ENCODE data around the gene CAPN9. TPM values are rescaled to one million over a fixed set of nuclear protein-coding genes. Genes with fewer than 3 reads are reported as not detected.
"Not testable (repeated sequence)": the region's sequence is repeated elsewhere in the genome, so short reads cannot be mapped to it uniquely, and the experiment has no call there.

Gene CAPN9
- total RNA-seq, 1 donor from 2014 or later: 0.83 TPM

DNA sequence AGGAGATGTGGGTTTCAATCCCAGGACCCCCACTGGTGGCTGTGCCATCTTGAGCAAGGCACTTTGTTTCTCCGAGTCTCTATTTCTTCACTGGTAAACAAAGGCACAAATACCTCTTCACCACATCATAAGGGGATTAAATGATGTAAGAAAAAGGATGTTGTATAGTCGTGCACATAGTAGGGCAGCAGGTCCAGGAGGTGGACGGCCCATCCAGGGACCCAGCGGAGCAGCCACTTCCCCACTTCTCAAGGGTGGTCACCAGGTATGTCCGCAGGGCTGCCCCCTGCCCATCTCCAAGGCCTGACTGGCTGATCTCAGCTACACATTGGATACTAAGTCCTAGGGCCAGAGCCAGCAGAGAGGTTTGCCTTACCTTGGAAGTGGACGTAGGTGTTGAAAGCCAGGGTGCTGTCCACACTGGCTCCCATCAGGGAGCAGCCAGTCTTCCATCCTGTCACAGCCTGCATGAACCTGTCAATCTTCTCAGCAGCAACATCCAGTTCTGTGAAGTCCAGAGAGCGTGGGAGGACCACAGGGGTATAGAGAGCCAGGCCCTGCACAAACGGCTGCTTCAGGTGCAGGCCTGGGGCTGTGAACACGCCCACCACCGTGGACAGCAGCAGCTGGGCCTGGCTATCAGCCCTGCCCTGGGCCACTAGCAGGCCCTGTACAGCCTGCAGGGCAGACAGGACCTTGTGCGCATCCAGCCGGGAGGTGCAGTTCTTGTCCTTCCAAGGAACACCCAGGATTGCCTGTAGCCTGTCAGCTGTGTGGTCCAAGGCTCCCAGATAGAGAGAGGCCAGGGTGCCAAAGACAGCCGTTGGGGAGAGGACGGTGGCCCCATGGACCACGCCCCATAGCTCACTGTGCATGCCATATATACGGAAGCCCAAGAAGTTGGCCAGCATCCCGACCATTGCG lies 37.3 kb upstream of the CAPN9 start:
- ATAC-seq (ENCODE audit: poor library complexity) (no peak), DNase-seq (no peak)
- intact Hi-C loops (cut with DNase I): no loop called here

DNA sequence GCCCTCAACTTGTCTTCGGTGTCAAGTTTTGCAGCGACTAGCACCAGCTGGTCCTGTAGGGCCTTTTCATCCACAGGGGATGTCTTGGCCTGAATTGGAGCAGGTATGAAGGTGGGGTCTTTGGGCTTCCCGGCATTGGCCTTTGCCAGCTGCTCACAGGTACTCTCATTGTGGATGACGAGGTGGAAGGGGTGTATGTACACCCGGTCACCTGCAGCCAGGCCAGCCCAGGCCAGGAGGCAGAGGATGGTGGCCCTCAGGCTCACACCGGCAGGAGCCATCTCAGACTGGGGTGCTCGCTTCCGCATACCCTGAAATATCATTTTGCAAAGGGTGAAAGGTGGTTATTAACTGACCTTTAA lies 36.7 kb upstream of the CAPN9 start:
- no peak for DNase-seq
- no peak for ATAC-seq (ENCODE audit: poor library complexity)
- intact Hi-C loops (cut with DNase I): no loop called here

DNA sequence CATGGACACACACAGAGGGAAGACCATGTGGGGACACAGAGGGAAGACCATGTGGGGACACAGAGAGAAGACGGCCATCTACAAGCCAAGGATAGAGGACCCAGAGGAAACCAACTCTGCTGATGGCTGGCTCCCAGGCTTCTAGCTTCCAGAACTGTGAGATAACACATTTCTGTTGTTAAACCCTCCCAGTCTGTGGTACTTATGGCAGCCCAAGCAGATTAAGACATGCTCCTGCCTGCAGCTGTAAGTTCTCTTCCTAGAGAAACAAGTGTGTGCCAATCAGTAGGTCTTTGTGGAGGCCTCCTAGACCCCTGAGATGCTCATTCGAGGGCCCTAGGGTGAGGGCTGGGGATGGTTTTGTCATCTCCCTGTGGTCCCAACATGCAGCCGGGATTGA lies 35.9 kb upstream of the CAPN9 start:
- DNase-seq: no peak
- intact Hi-C loops (cut with DNase I): no loop called here
- ATAC-seq (ENCODE audit: poor library complexity): no peak

DNA sequence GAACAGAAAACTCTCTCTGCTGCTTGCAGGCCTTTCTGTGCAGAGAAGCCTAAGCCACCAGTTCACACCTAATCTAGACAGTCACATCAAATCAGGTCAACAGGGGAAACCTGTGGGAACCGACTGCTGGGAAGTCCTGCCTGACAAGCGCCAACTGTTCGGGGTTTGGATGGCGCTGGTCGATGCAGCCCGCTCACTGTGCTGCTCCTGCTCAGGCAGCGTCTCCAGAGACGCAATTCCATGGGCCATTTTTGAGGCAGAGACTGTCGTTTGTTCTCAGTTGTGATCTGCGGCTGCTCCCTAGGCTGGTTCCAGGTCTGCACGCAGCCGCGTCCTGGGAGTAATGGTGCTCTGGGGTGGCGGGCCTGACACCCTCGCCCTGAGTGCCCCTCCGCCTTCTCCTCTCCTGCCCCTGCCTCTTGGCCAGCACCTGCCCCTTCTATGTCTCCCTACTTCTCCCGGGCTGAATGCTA lies 34.7 kb upstream of the CAPN9 start:
- DNase-seq (no peak), ATAC-seq (ENCODE audit: poor library complexity) (no peak)
- intact Hi-C loops (cut with DNase I): no loop called here

DNA sequence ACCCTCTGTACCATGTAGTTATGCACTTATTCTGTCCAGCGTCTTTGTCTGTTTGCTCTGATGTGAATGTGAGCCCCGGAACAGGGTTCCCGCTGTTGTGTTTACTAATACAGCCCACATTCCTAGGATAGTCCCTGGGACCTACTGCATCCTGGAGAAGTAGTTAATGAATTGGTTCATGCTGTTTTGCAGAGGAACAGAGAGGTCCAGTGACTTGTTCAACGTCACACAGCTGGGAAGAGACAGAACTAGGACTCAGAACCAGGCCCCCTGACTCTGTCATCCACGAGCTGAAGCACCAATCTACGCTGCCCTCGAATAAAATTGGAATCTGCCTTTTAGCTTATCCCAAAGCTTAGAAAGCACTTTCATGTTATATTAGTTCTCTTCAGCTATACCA lies 34.0 kb upstream of the CAPN9 start:
- no peak for DNase-seq
- intact Hi-C loops (cut with DNase I): no loop called here
- ATAC-seq (ENCODE audit: poor library complexity): no peak

DNA sequence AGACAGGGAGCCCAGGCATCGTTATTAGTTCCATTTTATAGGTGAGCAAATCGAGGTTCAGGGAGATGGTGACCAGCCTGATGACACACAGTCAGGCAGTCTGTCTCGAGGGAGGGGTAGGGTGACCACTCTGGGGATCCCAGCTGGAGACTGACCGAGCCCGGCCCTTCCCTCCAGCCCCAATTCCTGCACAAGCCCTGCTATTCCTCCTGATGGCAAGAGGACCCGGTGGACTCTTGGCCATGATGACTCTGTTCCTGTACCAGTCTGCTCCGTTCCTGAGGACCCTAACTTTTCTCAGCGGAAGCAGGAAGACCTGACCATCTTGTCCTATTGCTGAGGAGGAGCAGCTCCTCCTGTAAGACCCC lies 33.7 kb upstream of the CAPN9 start:
- DNase-seq: no peak
- peak; percentile 6 for ATAC-seq (ENCODE audit: poor library complexity)
- intact Hi-C loops (cut with DNase I): no loop called here

DNA sequence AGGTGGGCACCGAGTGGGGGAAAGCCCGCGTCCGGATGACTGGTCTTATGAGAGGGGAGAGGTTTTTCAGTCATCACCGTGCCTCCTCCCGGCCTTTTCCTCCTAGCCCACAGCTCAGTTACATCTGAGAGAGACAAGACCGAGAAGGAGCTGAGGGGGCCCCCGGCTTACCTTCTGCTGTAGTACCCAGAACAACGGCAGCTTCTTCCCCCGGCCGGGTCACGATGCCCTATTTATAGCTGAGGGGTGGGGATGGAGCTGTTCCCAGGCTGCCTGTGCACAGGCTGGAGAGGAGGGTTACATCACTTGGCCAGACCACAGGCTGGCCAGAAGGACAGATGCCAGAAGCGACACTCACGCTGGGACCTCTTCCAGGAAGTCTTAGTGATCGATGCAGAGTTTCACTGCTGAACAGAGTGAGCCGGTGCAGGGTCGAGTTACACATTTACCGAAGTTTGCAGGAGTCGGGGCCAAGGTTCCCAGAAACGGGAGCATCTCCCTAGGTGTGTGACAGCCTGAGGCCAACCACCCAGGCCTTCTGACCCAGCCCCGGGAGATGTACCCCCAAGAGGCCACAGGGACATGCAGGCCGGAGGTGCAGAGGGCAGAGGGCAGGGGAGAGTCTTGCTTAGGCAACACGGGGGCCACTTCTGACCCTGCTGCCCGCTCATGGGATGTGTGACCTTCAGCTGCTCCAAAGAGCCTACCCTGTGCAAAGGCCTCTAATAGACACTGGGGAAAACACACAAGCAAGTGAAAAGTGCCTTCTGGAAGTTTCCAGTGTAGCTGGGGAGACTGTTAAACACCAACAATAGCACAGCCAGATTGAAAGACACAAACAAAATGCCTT lies 33.0 kb upstream of the CAPN9 start, which contains the start of gene AGT:
TSS of gene AGT (minus strand) at position 208 of the 850 bp plus-strand sequence. CDS start 3,299 bp downstream, outside the sequence.
- intact Hi-C loops (cut with DNase I): no loop called here
- DNase-seq: peak; percentile 87
- peak; percentile 96 for ATAC-seq (ENCODE audit: poor library complexity)

DNA sequence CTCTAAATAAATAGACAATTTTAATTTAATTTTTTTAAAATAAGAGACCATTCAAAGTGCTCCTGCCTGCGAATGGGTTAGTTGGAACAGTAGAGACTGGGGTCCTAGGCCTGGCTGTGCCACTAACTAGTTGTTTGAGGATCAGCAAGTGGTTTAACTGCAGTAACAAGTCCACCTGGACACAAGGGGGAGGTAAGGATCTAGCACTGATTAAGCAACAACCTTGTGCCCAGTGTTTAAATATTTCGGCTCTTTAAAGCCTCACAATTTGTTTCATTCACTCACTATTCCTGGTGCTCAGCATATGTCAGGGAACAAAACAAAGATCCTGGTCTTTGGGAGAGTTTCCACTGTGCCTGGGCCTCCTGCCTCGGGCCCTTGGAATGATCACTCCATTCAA lies 31.7 kb upstream of the CAPN9 start:
- intact Hi-C loops (cut with DNase I): no loop called here
- ATAC-seq (ENCODE audit: poor library complexity): no peak
- no peak for DNase-seq

DNA sequence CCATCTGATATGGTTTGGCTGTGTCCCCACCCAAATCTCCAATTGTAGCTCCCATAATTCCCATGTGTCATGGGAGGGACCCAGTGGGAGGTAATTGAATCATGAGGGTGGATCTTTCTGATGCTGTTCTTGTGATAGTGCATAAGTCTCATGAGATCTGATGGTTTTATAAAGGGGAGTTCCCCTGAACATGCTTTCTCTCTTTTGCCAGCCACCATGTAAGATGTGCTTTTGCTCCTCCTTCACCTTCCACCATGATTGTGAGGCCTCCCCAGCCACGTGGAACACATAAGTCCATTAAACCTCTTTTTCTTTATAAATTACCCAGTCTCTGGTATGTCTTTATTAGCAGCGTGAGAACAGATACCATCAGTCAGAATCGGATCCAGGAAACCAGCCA lies 30.7 kb upstream of the CAPN9 start:
- ATAC-seq (ENCODE audit: poor library complexity); DNase-seq; intact Hi-C loops (cut with DNase I): not testable (repeated sequence)

DNA sequence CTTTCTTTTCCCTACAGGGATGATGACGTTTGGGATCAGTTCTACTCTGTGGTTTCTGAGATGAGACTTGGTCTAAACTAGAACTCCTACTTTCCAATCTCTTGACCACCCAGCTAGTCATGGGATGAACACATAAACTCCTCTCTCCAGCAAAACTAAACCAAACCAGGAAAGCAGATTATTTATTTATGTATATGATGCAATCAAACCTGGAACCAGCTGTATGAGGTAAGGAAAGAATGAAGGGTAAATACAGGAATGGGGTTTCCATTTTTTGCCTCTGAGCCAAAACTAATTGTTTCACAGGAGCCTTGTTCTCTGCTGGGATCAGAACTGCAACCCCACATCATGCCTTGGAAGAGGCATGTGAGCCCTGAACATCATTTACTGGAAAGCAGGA lies 29.9 kb upstream of the CAPN9 start:
- ATAC-seq (ENCODE audit: poor library complexity): no peak
- no peak for DNase-seq
- intact Hi-C loops (cut with DNase I): no loop called here

DNA sequence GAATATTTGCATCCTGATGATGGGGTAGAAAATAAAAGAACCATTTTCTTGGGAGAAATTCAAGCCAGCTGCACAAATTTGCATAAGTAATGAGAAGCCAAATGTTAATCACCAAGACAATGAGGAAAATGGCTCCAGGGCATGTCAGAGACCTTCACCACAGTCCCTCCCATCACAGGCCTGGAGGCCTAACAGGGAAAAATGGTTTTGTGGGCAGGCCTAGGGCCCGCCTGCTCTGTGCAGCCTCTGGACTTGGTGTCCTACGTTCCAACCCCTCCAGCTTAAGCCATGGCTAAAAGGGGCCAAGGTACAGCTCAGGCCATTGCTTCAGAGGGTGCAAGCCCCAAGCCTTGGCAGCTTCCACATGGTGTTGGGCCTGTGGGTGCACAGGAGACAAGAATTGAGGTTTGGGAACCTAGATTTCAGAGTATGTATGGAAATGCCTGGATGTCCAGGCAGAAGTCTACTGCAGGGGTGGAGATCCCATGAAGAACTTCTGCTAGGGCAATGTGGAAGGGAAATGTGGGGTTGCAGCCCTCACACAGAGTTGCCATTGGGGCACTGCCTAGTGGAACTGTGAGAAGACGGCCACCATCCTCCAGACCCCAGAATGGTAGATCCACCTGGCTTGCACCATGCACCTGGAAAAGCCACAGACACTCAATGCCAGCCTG lies 25.2 kb upstream of the CAPN9 start:
- ATAC-seq (ENCODE audit: poor library complexity); DNase-seq; intact Hi-C loops (cut with DNase I): not testable (repeated sequence)

DNA sequence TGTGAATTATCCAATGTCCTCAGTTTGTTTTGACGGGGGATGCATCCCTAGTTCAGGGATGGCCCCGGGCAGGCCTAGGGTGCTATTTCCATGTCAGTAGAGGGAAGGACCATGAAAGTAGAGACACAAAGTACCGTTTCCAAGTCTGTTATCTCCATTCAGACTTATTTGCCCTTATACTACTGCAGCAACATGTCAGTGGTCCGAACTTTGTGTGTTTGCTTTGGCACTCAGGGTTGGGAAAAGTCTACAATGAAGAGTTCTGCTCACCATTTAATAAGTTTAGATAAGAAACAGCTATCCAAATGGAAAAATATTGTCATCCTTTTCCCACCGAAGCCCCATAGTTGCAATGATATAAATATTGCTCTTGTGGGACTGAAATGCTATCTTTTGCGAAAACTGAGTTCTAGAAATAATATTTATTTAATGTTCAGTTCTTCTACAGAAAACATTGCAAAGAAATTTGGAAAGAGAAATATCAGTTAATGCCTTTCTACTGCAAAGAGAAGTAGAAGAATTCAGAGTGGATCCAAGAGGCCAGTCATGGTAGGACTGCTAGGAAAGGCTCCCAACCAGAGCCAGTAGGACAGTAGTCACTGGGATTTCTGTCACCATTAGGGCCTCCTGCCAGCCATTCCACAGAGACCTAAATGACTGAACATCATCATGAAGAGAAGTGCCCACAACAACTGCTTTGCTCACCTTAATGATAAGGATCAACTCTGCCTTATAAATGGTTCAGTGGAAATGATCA lies 21.8 kb upstream of the CAPN9 start:
- DNase-seq (no peak), ATAC-seq (ENCODE audit: poor library complexity) (peak; percentile 52)
- intact Hi-C loops (cut with DNase I): no loop called here

DNA sequence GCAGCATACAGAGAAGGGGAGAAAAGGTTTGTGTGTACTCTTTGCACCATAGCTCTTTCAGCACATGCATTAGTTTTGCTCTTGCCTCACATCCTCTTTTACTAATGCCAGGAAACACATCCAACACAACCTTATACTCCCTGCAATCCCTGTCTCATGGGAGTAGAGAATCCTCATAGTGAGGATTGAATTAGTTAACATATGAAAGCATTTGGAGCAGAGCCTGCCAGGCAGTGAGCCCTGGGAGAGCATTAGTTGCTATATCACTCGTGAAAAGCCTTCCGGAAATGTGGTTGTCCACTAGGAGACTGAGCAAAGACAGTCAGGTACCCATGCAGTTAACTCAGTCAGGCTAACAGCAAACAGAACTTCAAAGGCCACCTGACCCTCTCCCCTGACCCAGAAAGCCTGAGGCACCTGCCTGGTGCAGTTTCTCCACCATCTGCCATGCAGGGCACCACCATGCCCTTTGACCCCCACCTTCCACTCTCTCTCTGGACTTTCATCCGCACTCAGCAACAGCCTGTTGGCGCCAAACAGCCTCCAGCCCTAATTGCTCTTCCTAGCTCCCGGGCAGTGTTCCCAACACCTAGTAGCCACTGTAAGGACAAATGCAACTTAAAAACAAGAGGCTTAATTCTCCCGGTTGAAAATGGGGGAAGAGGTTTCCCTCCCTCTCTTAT lies 18.3 kb upstream of the CAPN9 start:
- DNase-seq (no peak), ATAC-seq (ENCODE audit: poor library complexity) (peak; percentile 68)
- intact Hi-C loops (cut with DNase I): no loop called here

DNA sequence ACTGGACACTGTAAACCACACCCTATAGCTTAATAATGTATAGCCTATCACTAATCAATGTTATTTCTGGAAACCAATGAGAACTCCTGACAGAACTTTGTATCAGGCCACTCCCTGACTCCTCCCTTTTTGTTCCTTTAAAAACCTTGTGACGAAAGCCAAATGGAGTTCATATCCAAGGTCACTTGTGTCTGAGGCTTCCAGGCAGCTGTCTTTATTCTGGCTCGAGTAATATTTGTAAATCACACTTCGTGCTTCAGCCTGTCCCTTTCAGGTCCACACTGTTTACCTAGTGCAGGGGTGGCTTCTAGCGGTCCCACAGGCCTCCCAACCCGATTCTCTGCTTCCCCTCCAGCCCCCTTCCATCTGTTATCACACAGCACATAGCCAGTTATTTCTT lies 16.2 kb upstream of the CAPN9 start:
- intact Hi-C loops (cut with DNase I): no loop called here
- DNase-seq (no peak), ATAC-seq (ENCODE audit: poor library complexity) (peak; percentile 75)

DNA sequence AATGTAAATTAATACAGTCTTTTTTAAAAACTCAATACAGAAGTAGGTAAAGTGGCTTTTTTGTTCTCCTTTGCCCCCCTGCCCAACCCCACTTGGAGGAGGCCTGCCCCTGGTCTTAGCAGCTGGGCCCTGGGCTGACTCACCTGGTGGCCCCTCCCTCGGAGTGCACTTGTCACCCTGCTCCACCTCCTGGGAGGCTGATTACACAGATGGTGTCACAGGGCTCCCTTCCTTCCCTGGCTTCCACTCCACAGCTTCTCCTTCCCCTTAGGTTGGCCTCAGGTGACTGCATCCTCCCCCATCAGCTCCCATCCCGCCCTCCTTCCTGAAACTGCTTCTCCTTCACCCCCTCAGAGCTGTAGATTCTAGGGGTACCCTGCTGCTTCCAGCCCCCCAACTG lies 11.7 kb upstream of the CAPN9 start:
- intact Hi-C loops (cut with DNase I): no loop called here
- DNase-seq: no peak
- no peak for ATAC-seq (ENCODE audit: poor library complexity)

DNA sequence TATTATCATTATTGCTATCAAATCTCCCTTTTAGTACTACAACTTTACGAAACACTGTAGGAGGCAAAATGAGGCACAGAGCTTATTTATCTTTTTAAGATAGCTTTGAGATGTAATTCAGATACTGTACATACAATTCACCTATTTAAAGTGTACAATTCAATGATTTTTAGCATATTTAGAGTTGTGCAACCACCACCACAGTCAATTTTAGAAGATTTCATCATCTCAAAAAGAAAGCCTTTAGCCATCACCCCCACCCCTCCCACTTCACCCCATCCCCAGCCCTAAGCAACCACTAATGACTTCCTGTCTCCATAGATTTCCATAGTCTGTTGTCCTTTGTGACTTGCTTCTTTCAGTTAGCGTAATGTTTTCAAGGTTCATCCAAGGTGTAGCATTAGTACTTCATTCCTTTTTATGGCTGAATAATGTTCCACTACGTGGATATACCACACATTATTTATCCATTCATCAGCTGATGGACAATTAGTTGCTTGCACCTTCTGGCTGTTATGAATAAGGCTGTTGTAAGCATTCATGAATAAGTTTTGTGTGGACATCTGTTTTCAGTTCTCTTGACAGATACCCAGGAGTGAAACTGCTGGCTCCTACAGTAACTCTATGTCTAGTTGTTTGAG lies 9.4 kb upstream of the CAPN9 start:
- no peak for ATAC-seq (ENCODE audit: poor library complexity)
- no peak for DNase-seq
- intact Hi-C loops (cut with DNase I): no loop called here

DNA sequence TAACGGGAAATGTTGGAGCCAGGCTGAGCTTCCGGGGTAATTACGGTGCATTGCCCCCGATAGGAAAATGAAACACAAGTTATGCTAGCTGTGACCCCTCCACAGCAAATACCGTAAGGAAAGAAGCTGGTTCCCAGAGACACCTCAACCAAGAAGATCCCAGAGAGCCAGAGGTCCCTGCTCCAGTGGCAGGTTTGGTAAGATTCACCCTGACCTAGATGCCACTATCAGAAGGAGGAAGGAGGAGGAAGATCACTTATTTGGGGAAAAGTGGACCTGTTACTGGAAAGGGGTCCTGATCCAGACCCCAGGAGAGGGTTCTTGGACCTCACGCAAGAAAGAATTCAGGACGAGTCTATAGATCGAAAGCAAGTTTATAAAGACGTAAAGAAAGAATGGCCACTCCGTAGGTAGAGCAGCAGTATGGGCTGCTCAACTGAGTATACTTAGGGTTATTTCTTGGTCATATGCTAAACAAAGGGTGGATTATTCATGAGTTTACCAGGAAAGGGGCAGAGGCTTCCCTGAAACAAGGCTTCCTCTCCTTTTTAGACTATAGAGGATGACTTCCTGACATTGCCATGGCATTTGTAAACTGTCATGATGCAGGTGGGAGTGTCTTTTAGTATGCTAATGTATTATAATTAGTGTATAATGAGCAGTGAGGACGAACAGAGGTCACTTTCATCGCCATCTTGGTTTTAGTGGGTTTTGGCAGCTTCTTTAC lies 7.5 kb upstream of the CAPN9 start:
- intact Hi-C loops (cut with DNase I): no loop called here
- ATAC-seq (ENCODE audit: poor library complexity) (no peak), DNase-seq (no peak)
